HepG2 (cell line): Measurements from ENCODE around the gene KIAA1328. TPM values are rescaled to one million over a fixed set of nuclear protein-coding genes. Genes with fewer than 3 reads are reported as not detected.

Experiments used
- ATAC-seq: fragments of 200-7000 bp; cut with Tn5 transposase; 3 replicates; pipeline ENCODE4 v1.9.1; 2020; ENCODE audit warnings: mild to moderate bottlenecking, moderate library complexity
- BruUV-seq: library from RNA; stranded (reverse); fragments of 400-500 nt; replicated peaks from 2 replicates; lab custom pipeline; 2021; lab: Mats Ljungman, UMichigan
- CTCF ChIA-PET: fragments of 300-600 bp; formaldehyde crosslinking; extraction: SDS; loops from one replicate; lab custom pipeline; 2021; ENCODE audit warnings: low total read pairs, inconsistent platforms, low intra/inter-chr PET ratio; lab: Yijun Ruan, JAX
- POLR2A ChIA-PET: fragments of 350-600 bp; sonication (Branson Sonifier 250); formaldehyde crosslinking; loops from one replicate; lab custom pipeline; 2020; ENCODE audit warnings: antibody characterized with exemption, inconsistent platforms; lab: Yijun Ruan, JAX
- DNase-seq: peaks from one replicate; pipeline ENCODE4 v3.0.0-alpha.2; 2015; ENCODE audit warnings: low spot score
- FAIRE-seq: peaks from 3 replicates; lab custom pipeline; 2011; peaks lifted over from hg19 to GRCh38; lab: Jason Lieb, UNC
- H2AFZ ChIP-seq: one replicate; pipeline ENCODE4 v1.6.1; 2011; ENCODE audit warnings: low read length, inconsistent platforms
- H3K27ac ChIP-seq: fragments of 300-600 bp; 3 replicates; pipeline ENCODE4 v1.8.0; 2011; ENCODE audit warnings: mixed run types, mild to moderate bottlenecking, mixed read lengths, low read length, inconsistent platforms; ENCODE audit not compliant: insufficient read depth; ENCODE audit errors: extremely low read length
- H3K27me3 ChIP-seq, 2 experiments: fragments of 200-600 bp in 1 of 2; 2 replicates in 1 of 2; 3 replicates in 1 of 2; pipeline versions ENCODE4 v1.6.0 to v1.8.0; 2011; ENCODE audit warnings: low read length in 2 of 2, mild to moderate bottlenecking in 2 of 2, moderate library complexity in 2 of 2, inconsistent platforms in 1 of 2; ENCODE audit not compliant: insufficient read depth in 2 of 2, control insufficient read depth in 1 of 2
- H3K36me3 ChIP-seq, 2 experiments: fragments of 200-600 bp in 1 of 2; replicated peaks in 1 of 2; 2 replicates in 1 of 2; 3 replicates in 1 of 2; pipeline versions ENCODE4 v1.5.1 to v1.8.0; 2011; ENCODE audit warnings: low read length in 2 of 2, inconsistent platforms in 1 of 2; ENCODE audit not compliant: insufficient read depth in 2 of 2, control insufficient read depth in 1 of 2
- H3K4me1 ChIP-seq: 2 replicates; pipeline ENCODE4 v1.5.1; 2012; ENCODE audit warnings: low read length, inconsistent platforms; ENCODE audit not compliant: insufficient read depth
- H3K4me2 ChIP-seq: 2 replicates; pipeline ENCODE4 v1.6.0; 2011; ENCODE audit warnings: low read depth, low read length, inconsistent platforms
- H3K4me3 ChIP-seq, 3 experiments: fragments of 200-600 bp in 1 of 3; sonication (generic), shearing (Covaris generic) in 1 of 3; replicated peaks in 1 of 3; 2 replicates each; pipeline ENCODE4 v1.5.1; 2011 to 2016; ENCODE audit warnings: low read length in 3 of 3, inconsistent platforms in 2 of 3, low read depth in 2 of 3, mild to moderate bottlenecking in 2 of 3, control low read depth in 1 of 3, mixed read lengths in 1 of 3; ENCODE audit not compliant: insufficient read depth in 1 of 3
- H3K79me2 ChIP-seq: one replicate; pipeline ENCODE4 v1.6.1; 2011; ENCODE audit warnings: low read length, inconsistent platforms; ENCODE audit not compliant: insufficient read depth
- H3K9ac ChIP-seq: 2 replicates; pipeline ENCODE4 v1.6.0; 2011; ENCODE audit warnings: mild to moderate bottlenecking, low read depth, low read length, inconsistent platforms; ENCODE audit not compliant: insufficient read depth
- H3K9me3 ChIP-seq: 2 replicates; pipeline ENCODE4 v1.5.1; 2012; ENCODE audit warnings: mild to moderate bottlenecking, low read length
- H4K20me1 ChIP-seq: 2 replicates; pipeline ENCODE4 v1.6.0; 2011; ENCODE audit warnings: inconsistent platforms, mild to moderate bottlenecking, low read length, moderate library complexity; ENCODE audit not compliant: insufficient read depth
- CENPX ChIP-seq: sonication (generic); formaldehyde crosslinking; IDR thresholded peaks from 2 replicates; pipeline ENCODE4 v1.9.0; 2021; ENCODE audit warnings: mild to moderate bottlenecking, missing genetic modification reagents, moderate library complexity
- ELF4 ChIP-seq: sonication (generic); formaldehyde crosslinking; IDR thresholded peaks from 2 replicates; pipeline ENCODE4 v1.5.0; 2020; ENCODE audit warnings: missing genetic modification reagents, mild to moderate bottlenecking, moderate library complexity, borderline replicate concordance
- GABPA ChIP-seq, 2 experiments: IDR thresholded peaks; 2 replicates each; pipeline ENCODE4 v1.6.1; 2011 to 2016; ENCODE audit warnings: low read depth in 2 of 2, low read length in 1 of 2, missing biosample characterization in 1 of 2, missing genetic modification characterization in 1 of 2
- NFIC ChIP-seq: IDR thresholded peaks from 2 replicates; pipeline ENCODE4 v1.6.1; 2012; ENCODE audit warnings: mild to moderate bottlenecking, low read length, inconsistent platforms
- TBX3 ChIP-seq: fragments of 450-650 bp; IDR thresholded peaks from 2 replicates; pipeline ENCODE4 v1.6.1; 2017; ENCODE audit warnings: antibody characterized with exemption, mild to moderate bottlenecking, inconsistent platforms, borderline replicate concordance
- ZNF234 ChIP-seq: sonication (generic); formaldehyde crosslinking; conservative IDR thresholded peaks from 2 replicates; pipeline ENCODE4 v1.5.1; 2020; ENCODE audit warnings: mild to moderate bottlenecking, missing genetic modification reagents
- ZNF431 ChIP-seq: sonication (generic); formaldehyde crosslinking; IDR thresholded peaks from 2 replicates; pipeline ENCODE4 v1.9.0; 2022; ENCODE audit warnings: missing genetic modification reagents, low read depth, mild to moderate bottlenecking, borderline replicate concordance
- ZNF468 ChIP-seq: sonication (generic); formaldehyde crosslinking; IDR thresholded peaks from 2 replicates; pipeline ENCODE4 v1.8.0; 2022; ENCODE audit warnings: mild to moderate bottlenecking, moderate library complexity, missing genetic modification reagents
- ZNF607 ChIP-seq: sonication (generic); formaldehyde crosslinking; IDR thresholded peaks from 2 replicates; pipeline ENCODE4 v1.5.1; 2020; ENCODE audit warnings: missing genetic modification reagents, mild to moderate bottlenecking, borderline replicate concordance
- ZNF670 ChIP-seq: sonication (generic); formaldehyde crosslinking; IDR thresholded peaks from 2 replicates; pipeline ENCODE4 v1.8.0; 2022; ENCODE audit warnings: mild to moderate bottlenecking, missing genetic modification reagents, borderline replicate concordance
- ZNF672 ChIP-seq: sonication (generic); formaldehyde crosslinking; IDR thresholded peaks from 2 replicates; pipeline ENCODE4 v1.8.1; 2022; ENCODE audit warnings: missing genetic modification reagents
- WGBS: methylation state at CpG from one replicate; pipeline ENCODE4 v1.1.6; 2017; ENCODE audit warnings: low lambda C conversion rate; 5-methylcytosine and 5-hydroxymethylcytosine counted together
- in situ Hi-C: cut with HindIII; loops from 2 replicates; pipeline ENCODE4 v1.10.0; 2017; ENCODE audit warnings: low pct_unique_long_range_greater_than_20kb; ENCODE audit not compliant: extremely low pct_ligation_motif_present
- intact Hi-C: fragments of 100-400 bp; cut with micrococcal nuclease; formaldehyde crosslinking; loops from one replicate; pipeline ENCODE4 v1.10.0; 2022; ENCODE audit not compliant: unreplicated experiment
- polyA plus RNA-seq, 8 experiments: library from polyadenylated mRNA; depleted of rRNA in 3 of 8; stranded (reverse) in 7 of 8; unstranded in 1 of 8; fragments of >200 nt; fragmentation: Illumina TruSeq in 4 of 8; extraction: Trizol in 4 of 8; gene quantifications; 2 replicates each; pipeline versions ENCODE4 v1.2.1 to v1.2.3, GENCODE V29; 2011 to 2016; ENCODE audit warnings: low read depth in 4 of 8, missing spikeins in 1 of 8, mixed read lengths in 1 of 8; ENCODE audit not compliant: insufficient read depth in 1 of 8
- total RNA-seq, 5 experiments: library from RNA; depleted of rRNA; stranded (reverse); fragments of >200 nt; fragmentation: Illumina TruSeq; extraction: Trizol; gene quantifications; 2 replicates each; pipeline ENCODE4 v1.2.3, GENCODE V29; 2016; ENCODE audit warnings: low read depth in 1 of 5
- TF ChIP-seq, protein P1 (sequence below): sonication (generic); formaldehyde crosslinking; IDR thresholded peaks from 2 replicates; pipeline ENCODE4 v1.5.0; 2020; ENCODE audit warnings: missing genetic modification reagents, mild to moderate bottlenecking, borderline replicate concordance
- TF ChIP-seq, protein P2 (sequence below), 2 experiments: sonication (generic) in 1 of 2; formaldehyde crosslinking in 1 of 2; IDR thresholded peaks; 2 replicates each; pipeline versions ENCODE4 v1.4.0 to v1.6.1; 2018 to 2020; ENCODE audit warnings: missing genetic modification reagents in 2 of 2, borderline replicate concordance in 1 of 2, low read depth in 1 of 2, mild to moderate bottlenecking in 1 of 2, missing biosample characterization in 1 of 2
- TF ChIP-seq, protein P3 (sequence below): sonication (generic); formaldehyde crosslinking; conservative IDR thresholded peaks from 2 replicates; pipeline ENCODE4 v1.5.0; 2020; ENCODE audit warnings: missing genetic modification reagents
- TF ChIP-seq, protein P4 (sequence below): sonication (generic); formaldehyde crosslinking; IDR thresholded peaks from 2 replicates; pipeline ENCODE4 v1.8.0; 2022; ENCODE audit warnings: mild to moderate bottlenecking, missing genetic modification reagents, moderate library complexity
- TF ChIP-seq, protein P5 (sequence below): sonication (generic); formaldehyde crosslinking; IDR thresholded peaks from 2 replicates; pipeline ENCODE4 v1.4.0; 2020; ENCODE audit warnings: missing genetic modification reagents

Gene KIAA1328
- total and polyA plus RNA-seq, 2 of the 13 experiments (the other 11 are each of a cell fraction or from before 2014, with no cell fraction given), result 4.1 to 6.0 TPM

DNA sequence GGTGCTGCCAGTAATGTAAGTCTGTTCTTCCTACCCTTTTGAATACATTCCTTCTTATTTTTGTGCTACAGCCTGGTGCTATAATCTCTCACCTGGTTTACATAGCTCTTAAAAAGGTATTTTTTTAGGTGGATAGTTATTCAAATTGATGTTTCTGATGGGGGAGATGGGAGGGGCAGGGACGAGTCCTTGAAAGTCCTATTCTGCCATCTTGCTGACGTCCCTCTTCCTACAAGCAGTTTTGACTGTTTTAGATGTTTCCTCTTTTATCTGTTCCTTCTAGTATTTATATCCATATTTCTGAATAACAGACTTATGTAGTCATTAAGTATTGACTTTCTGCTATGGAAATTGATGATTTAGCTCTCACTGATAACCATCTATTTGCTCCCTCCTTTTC, 256.4 kb downstream of the KIAA1328 start (continued):
- TF ChIP-seq ZNF607 (CRISPR knock-in tag), result no peak
- TF ChIP-seq, all 625 proteins: peak for 0

DNA sequence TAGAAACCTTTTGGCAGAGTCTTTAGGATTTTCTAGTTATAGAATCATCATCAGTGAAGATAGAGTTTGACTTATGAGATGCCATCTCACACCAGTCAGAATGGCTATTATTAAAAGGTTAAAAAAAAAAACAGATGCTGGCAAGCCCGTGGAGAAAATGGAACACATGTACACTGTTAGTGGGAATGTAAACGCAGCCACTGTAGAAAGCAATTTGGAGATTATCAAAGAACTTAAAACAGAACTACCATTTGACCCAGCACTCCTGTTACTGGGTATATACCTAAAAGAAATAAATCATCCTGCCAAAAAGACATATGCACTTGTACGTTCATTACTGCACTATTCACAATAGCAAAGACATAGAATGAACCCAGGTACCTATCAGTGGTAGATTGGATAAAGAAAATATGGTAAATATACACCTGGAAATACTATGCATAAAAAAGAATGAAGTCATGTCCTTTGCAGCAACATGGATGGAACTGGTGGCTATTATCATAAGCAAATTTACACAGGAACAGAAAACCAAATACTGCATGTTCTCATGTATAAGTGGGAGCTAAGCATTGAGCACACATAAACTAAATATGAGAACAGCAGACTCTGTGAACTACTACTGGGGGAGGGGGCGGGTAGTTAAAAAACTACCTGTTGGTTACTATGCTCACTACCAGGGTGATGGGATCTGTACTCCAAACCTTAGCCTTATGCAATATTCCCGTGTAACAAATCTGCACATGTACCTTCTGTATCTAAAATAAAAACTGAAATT, 279.0 kb downstream of the KIAA1328 start:
- in situ Hi-C loops (no loop called here), intact Hi-C loops (no loop called here)
- H3K9ac ChIP-seq, result no peak overlapping the region
- no peak overlapping the region for H3K4me2 ChIP-seq
- no peaks in the 10 kb centered on the region; the same call in 1 of the 2 replicates for H3K4me1 ChIP-seq
- no peaks in the 10 kb centered on the region for H3K79me2 ChIP-seq
- POLR2A ChIA-PET, result no interaction called here
- H4K20me1 ChIP-seq, result no peaks in the 10 kb centered on the region
- no peak overlapping the region for H3K4me3 ChIP-seq
- CTCF ChIA-PET, result no interaction called here
- H3K27ac ChIP-seq, result no peak overlapping the region
- FAIRE-seq (no peak), DNase-seq (no peak), ATAC-seq (no peak)
- no peaks in the 10 kb centered on the region for H3K27me3 ChIP-seq
- no TSS peak for BruUV-seq
- no peaks in the 10 kb centered on the region for H3K36me3 ChIP-seq
- WGBS, result 43% methylated on average over 5 of the region's 5 CpGs
- no peak overlapping the region for H2AFZ ChIP-seq
- no peaks in the 10 kb centered on the region for H3K9me3 ChIP-seq
- TF ChIP-seq ZNF234 (CRISPR knock-in tag), result no peak
- TF ChIP-seq, protein P1, sequence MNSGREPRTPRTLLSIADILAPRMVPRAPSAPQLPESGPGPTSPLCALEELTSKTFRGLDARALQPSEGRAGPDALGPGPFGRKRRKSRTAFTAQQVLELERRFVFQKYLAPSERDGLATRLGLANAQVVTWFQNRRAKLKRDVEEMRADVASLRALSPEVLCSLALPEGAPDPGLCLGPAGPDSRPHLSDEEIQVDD (CRISPR knock-in tag), result no peak
- TF ChIP-seq, protein P2, sequence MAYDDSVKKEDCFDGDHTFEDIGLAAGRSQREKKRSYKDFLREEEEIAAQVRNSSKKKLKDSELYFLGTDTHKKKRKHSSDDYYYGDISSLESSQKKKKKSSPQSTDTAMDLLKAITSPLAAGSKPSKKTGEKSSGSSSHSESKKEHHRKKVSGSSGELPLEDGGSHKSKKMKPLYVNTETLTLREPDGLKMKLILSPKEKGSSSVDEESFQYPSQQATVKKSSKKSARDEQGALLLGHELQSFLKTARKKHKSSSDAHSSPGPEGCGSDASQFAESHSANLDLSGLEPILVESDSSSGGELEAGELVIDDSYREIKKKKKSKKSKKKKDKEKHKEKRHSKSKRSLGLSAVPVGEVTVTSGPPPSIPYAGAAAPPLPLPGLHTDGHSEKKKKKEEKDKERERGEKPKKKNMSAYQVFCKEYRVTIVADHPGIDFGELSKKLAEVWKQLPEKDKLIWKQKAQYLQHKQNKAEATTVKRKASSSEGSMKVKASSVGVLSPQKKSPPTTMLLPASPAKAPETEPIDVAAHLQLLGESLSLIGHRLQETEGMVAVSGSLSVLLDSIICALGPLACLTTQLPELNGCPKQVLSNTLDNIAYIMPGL (CRISPR knock-in tag; IDR thresholded peaks at IDR 0.05; ENCODE audit: borderline replicate concordance in 1 of 2, low read depth in 1 of 2), result no peak
- TF ChIP-seq NFIC, result no peak
- TF ChIP-seq ELF4 (CRISPR knock-in tag), result no peak
- TF ChIP-seq, protein P3, sequence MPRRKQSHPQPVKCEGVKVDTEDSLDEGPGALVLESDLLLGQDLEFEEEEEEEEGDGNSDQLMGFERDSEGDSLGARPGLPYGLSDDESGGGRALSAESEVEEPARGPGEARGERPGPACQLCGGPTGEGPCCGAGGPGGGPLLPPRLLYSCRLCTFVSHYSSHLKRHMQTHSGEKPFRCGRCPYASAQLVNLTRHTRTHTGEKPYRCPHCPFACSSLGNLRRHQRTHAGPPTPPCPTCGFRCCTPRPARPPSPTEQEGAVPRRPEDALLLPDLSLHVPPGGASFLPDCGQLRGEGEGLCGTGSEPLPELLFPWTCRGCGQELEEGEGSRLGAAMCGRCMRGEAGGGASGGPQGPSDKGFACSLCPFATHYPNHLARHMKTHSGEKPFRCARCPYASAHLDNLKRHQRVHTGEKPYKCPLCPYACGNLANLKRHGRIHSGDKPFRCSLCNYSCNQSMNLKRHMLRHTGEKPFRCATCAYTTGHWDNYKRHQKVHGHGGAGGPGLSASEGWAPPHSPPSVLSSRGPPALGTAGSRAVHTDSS (CRISPR knock-in tag), result no peak
- TF ChIP-seq ZNF670 (CRISPR knock-in tag), result no peak
- TF ChIP-seq GABPA (IDR thresholded peaks at IDR 0.05; ENCODE audit: low read depth, low read length), result no peak
- TF ChIP-seq GABPA (CRISPR knock-in tag; IDR thresholded peaks at IDR 0.05; ENCODE audit: low read depth), result no peak
- TF ChIP-seq ZNF468 (CRISPR knock-in tag), result no peak
- no peak for TF ChIP-seq CENPX
- TF ChIP-seq, protein P4, sequence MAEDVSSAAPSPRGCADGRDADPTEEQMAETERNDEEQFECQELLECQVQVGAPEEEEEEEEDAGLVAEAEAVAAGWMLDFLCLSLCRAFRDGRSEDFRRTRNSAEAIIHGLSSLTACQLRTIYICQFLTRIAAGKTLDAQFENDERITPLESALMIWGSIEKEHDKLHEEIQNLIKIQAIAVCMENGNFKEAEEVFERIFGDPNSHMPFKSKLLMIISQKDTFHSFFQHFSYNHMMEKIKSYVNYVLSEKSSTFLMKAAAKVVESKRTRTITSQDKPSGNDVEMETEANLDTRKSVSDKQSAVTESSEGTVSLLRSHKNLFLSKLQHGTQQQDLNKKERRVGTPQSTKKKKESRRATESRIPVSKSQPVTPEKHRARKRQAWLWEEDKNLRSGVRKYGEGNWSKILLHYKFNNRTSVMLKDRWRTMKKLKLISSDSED, result no peak
- TF ChIP-seq TBX3, result no peak
- TF ChIP-seq ZNF431 (CRISPR knock-in tag), result no peak
- TF ChIP-seq, protein P5, sequence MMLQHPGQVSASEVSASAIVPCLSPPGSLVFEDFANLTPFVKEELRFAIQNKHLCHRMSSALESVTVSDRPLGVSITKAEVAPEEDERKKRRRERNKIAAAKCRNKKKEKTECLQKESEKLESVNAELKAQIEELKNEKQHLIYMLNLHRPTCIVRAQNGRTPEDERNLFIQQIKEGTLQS (CRISPR knock-in tag), result no peak
- TF ChIP-seq ZNF672, result no peak
